Stimulated activated CD4-positive, alpha-beta T cell treated with anti-CD3 and anti-CD28 coated beads, Interleukin-12 subunit alpha, Interleukin-12 subunit beta, amount 100 ng/mL, for 24 hours (primary cell): ENCODE measurements around the gene UBAC2.
"Not testable (repeated sequence)": the region's sequence is repeated elsewhere in the genome, so short reads cannot be mapped to it uniquely, and the experiment has no call there.

Experiments
- DNase-seq, 2 experiments: peaks; one replicate each; pipeline ENCODE4 v3.0.0-alpha.2; 2020; ENCODE audit warnings: low read depth in 2 of 2

UBAC2 gene

DNA sequence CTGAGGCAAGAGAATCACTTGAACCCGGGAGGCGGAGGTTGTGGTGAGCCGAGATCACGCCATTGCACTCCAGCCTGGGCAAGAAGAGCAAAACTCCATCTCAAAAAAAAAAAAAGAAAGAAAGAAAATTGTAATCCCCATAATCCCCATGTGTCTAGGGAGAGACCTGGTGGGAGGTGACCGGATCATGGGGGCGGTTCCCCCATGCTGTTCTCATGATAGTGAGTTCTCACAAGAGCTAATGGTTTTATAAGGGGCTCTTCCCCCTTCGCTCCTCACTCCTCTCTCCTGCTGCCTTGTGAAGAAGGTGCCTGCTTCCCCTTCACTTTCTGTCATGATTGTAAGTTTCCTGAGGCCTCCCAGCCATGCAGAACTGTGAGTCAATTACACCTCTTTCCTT lies 192.7 kb downstream of the UBAC2 start:
- DNase-seq: not testable (repeated sequence)

DNA sequence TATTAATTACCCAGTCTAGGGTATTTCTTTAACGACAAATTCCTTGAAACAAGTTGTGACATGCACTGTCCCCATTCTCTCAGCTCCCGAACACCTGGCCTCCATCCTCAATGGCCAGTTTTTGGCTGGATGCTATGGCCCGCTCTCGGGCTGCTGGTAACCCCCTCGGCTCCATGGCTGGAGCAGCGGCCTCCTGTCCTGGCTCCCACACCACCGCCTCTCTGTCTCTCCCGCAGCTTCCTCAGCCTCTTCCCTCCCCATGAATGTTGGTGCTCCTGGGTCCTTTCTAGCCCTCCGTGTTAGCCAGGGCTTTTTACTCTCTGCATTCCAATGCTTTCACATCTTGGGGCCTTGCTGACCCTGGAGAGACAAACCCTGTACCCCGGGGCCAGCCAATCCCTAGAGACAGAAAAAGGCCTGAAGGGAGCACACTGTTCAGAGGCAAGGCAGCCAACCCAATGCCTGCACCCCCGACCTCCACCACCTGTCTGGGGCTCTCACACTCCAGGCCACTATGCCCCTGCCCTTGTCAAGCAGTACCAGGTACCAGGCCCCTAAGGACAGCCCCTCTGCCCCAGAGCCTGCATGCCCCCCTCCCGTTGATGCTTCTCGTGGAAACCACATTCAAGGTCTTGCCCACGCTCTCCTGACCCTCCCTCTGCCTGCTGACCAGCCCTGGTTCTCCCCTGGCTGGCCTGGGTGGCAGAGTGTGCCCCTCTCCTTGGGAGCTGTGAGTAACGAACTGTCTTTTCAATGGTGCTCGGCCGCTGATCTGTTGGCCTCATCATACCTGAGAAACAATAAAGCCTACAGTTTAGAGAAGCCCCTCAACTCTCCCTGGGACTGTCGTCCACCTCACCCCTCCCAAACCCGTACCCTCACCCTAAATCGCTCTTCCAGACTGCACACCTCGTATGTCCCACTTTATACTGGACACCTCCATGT lies 193.4 kb downstream of the UBAC2 start:
- no peak for DNase-seq

DNA sequence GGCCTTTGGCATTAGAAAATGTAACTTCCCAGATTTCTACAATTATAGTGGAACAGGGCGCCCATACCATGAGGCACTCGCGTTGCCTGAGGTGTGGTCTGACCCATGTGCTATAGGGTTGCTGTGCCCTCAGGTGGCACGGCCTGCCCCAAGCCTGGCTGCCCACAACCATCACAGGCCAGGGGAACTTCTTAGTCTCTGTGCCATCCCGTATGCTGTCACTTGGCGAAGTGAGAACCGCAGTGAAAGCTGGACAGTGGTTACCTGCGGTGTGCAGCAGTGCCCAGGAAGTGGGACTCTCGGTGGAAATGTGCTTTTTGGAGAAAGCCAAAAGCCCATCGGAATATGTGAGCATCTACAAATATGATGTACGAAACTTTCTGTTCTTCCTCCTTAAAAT lies 194.8 kb downstream of the UBAC2 start:
- no peak for DNase-seq

DNA sequence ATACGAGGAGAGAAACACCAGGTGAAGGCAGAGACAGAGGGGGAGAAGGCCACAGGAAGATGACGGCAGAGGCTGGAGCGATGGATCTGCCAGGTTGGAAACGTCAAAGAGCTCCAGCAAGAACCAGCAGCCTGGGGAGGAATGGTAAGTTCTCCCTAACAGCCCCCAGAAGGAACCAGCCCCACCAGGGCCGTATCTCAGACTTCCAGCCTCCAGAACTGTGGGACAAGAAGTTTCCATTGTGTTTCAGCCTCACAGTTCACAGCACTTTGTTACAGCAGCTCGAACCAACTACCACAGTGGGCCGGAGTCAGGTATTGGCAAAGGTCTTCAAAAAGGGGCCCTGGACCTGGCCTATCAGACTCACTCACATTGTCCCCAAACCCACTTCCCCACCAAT lies 195.8 kb downstream of the UBAC2 start:
- no peak for DNase-seq

DNA sequence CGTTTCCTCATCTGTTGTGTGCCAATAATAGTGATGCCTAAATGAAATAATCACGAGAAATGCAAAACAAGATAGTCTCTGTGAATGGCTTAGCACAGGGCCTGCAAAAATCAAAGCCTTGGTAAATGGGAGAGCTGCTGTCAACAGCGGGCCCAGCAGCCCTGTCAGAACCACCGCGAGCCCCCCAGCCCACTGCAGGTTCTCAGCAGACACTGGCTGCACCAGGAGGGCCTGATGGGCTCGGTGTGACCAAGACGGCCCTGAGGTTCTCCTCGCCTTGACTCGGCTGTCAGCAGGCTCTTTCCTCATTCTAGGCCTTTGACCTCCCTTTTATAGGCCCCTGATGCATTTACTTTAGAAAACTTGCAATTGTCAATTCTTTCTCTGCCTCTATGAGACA lies 197.4 kb downstream of the UBAC2 start:
- no peak for DNase-seq

DNA sequence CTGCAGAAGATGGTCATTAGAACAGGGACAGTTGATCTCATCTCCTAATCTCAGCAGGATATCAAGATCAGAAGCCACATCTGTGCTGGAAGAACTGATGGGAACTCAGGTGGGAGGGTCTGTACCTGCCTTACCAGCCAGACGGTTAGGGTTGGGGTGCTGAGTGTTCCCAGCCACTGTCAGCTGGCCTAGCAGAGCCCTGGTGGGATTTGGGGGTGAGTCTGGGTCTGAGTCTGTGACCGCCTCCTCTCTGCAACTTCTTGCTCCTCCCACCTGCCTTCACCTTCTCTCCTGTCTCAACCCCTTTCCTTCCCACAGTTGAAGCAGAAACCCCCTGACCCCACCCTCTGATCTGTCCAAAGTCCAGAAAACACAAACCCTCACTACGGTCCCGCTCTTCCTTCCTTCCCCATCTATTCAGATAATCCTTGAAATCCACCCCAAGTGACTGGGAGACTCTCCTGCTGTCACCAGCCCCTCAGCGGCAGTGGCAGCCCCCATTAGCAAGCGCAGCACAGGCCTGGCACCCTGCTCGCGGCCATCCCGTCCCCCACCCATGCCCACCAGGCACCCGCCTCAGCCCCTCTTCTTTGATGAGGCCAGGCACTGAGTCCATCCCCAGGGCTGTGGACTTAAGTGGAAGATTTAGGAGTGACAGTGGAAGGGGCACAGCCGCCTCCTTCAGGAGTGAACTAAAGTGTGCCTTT lies 198.4 kb downstream of the UBAC2 start:
- no peak for DNase-seq

DNA sequence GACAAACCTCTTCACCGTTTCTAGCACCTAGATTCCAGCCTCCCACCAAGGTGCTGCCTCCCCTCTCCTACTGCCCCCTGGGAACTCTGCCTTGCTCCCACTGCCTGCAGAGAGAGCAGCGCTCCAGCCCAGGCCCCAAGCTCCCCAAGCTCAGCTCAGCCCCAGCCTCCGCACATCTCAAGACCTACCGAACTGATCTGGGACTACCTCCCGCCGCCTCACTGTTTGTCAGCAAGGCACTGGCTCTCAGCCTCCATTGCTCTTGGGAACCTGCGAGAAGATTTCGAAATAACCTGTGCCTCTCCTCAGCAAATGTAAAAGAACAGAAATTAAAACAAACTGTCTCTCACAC lies 198.9 kb downstream of the UBAC2 start:
- no peak for DNase-seq

DNA sequence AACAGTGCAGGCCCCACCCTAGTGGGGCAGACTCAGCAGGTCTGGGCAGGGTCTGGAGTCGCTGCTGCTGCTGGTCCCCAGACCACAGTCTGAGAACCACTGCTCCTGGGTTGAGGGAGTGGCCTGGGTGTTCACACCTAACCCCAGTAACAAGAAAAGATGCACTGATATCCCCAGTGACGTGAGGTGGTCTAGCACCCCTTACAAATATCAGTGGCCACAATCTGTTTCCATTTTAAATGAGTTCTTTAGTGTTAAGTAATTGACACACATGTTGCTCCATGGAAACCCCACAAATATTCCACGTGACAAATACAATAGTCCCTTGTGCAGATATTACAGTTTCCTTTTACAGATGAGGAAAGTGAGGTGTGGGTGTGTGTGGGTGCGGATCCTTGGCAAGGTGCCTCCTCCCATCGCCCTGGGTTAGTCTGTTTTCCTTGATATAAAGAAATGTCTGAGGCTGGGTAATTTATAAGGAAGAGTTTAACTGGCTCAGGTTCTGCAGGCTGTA lies 202.9 kb downstream of the UBAC2 start:
- DNase-seq: no peak

DNA sequence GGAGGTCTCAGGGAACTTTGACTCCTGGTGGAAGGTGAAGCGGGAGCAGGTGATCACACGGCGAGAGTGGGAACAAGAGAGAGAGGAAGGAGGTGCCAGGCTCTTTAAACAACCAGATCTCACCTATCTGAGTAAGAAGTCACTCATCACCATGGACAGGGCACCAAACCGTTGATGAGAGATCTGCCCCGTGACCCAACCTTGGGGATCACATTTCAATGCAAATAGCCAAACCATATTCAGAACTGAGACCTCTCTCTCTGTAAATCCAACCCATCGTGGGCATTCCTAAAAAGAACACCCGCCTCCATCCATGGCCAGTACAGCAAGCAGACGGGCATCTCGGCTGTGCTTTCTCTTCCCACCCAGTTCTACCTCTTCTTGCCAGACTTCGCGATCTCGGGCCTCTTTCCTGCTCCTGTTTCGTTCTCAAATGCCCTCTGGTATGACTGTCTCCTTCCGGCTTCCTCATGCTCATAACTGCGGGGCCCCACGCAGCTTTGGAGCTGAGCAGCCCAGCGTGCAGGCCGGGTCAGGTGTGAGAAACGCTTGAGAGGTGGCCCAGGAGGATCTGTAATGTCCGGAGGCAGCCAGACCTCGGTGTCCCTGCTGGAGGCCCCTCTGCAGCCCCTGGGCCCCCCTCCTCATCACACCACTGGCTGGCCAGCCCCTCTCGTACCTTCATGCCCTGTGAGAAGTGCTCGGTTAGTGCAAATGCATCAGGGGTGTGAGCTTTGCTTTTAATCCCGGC lies 203.5 kb downstream of the UBAC2 start:
- no peak for DNase-seq

DNA sequence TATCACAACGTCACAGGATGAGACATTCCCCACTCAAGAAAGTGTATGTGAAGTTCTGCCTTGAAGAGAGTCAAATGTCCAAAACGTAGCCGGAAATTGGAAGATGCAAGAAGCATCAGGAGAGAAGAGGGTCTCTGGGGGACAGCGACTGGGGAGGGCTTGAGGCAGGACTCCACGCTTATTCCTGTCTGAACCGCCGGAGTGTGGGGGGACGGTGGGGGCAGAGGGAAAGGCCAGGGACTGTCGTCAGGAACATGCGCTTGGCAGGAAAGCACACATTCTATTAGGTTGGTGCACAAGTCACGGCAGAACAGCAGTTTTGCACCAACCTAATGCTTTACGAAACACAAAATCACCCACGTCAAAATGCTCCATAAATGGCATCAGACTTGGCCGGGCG lies 205.3 kb downstream of the UBAC2 start:
- no peak for DNase-seq

DNA sequence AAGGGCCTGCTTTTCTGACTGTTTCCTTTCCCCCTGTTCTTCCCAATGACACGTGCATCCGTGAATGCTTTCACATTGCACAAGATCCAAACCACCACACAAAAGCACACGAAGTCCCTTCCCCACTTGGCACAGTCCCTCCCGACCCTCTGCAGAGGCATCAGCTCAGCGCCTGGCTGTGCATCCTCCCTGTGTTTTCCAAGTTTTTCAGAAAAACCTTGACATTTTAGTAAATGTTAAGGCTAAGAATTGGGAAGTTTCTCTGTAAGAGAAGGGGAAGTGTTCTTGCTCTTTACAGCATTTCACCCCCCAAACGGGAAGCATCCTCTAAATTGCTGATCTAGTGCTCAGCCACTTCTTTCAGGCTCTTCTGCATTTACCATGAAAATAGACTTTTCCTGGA lies 206.1 kb downstream of the UBAC2 start:
- DNase-seq: no peak

DNA sequence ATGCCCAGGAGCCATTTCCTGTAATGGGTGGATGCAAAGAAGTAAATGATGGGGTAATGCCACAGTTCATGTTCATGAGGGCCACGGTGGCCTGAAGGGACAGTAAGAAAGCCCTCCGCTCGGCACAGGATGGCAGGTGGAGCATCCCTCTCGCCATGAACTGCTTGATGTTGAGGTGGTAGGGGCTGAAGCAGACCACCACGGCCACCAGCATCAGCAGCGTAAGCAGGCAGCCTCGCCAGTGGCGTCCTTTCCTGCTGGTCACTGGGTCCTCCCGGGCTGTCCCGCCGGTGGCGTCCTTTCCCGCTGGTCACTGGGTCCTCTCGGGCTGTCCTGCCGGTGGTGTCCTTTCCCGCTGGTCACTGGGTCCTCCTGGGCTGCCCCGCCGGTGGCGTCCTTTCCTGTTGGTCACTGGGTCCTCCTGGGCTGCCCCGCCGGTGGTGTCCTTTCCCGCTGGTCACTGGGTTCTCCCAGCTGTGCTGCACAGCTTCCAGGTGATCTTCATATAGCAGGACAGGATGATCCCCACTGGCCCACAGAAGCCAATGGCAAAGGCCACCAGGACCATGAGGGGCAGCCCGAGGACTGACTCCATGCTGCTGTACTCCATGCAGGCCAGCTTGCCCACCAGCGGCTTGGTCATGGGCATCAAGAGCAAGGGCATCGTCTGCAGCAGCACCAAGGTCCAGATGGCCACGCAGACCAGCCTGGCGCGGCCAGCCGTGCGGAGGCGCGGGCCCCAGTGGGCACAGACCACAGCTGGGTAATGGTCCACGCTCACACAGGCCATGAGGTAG lies 207.4 kb downstream of the UBAC2 start:
- no peak for DNase-seq

DNA sequence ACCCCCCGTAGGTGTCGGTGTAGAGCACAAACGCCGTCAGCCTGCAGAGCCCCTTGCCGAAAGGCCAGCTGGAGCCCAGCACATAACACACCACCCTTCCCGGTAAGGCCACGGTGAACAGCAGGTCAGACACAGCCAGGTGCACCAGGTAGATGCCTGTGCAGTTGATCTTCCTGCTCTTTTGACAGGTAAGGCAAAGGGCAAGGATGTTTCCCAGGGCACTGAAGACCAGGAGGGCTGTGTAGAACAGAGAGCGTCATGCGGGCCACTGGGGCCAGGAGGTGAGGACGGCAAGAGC lies 208.0 kb downstream of the UBAC2 start:
- DNase-seq: no peak

DNA sequence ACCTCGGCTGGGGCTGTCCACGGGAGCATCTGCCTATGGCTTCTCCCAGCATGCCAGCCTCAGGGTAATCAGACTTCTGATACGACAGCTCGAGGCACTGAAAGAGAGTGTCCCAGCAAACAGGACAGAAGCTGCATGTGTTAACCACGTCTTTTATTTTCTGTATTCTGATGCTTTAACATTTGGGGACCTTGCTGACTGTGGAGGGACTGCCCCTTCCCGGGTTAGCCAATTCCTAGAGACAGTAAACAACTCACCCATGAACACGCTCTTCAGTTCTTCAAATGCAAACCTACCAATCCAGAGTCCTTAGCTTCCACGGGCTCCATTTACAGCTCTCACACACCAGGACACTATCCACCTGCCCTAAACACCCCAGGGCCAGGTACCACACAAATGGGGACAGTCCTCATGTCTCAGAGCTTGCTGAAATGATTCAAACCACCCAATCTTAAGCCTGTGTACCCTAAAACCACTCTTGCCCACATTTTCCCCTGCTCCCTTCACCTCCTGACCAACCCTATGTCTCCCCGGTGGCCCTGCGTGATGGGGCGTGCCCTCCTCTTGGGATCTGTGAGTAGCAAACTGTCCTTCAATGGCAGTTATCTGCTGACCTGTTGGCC lies 208.9 kb downstream of the UBAC2 start:
- not testable (repeated sequence) for DNase-seq

DNA sequence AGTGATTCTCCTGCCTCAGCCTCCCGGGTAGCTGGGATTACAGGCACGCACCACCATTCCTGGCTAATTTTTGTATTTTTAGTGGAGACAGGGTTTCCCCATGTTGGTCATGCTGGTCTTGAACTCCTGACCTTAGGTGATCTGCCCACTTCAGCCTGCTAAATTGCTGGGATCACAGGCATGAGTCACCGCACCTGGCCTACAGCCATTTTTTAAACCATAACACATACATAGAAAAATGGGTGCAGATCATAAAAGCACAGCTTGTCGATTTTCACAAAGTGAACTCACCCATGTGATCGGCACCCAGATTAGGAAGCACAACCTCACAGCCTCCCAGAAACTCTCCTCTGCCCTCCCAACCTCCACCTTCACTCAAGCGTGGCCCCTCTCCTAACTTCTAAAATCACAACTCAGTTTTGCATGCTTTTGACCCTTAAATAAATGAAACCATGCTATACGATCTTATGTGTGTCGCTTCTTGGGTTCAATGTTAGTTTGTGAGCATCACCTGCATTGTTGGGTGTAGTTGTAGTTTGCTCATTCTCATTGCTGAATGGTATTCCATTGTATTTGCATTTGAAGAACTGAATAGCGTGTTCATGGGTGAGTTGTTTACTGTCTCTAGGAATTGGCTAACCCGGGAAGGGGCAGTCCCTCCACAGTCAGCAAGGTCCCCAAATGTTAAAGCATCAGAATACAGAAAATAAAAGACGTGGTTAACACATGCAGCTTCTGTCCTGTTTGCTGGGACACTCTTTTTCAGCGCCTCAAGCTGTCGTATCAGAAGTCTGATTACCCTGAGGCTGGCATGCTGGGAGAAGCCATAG lies 210.2 kb downstream of the UBAC2 start:
- DNase-seq: not testable (repeated sequence)

DNA sequence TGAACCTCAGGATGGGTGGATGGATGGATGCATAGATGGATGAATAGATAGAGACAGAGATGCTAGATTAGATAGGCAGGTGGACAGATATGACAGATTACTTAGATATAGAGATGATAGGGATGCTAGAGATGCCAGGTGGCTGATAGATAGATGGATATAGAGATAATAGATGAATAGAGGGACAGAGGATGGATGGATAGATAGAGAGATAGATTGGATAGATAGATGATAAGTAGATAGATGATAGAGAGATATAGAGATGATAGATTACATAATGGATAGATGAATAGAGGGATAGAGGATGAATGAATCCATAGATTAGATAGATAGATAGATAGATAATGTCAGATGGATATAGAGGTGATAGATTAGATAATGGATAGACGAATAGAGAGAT lies 212.2 kb downstream of the UBAC2 start:
- no peak for DNase-seq

DNA sequence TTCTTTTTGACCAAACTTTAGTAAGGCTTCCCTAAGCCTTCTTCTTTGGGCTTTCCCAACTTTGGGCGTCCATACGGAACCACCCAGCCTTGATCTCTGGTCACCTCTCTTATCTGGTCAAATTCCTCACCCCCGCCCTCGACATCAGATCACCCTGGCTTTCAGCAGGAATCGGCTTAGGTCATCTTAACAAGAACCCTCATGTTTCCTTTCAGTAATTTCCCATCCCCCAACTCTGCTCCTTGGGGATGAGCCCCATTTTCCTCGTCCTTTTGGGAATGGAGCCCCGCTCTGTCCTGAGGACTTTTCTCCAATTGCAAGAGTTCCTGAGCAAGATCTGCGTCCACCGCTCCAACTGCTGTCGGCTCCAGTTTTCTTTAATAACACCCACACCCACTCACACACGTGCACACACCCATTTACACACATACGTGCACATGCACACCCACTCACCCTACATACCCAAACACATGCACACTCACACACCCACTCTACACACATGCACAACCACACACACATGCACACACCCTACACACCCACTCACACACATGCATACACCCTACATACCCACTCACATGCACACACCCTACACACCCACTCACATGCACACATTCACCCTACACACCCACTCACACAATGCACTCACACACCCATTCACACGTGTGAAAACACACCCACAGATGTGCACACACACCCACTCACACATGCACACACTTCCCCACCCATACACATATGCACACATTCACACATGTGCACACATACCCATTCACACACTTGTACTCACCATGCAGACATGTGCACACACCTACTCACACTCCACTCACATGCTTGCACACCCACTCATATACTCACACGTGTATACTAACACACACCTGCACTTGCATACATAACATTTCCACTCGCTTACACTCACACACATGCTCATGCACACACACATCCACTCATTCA lies 213.7 kb downstream of the UBAC2 start:
- no peak for DNase-seq

DNA sequence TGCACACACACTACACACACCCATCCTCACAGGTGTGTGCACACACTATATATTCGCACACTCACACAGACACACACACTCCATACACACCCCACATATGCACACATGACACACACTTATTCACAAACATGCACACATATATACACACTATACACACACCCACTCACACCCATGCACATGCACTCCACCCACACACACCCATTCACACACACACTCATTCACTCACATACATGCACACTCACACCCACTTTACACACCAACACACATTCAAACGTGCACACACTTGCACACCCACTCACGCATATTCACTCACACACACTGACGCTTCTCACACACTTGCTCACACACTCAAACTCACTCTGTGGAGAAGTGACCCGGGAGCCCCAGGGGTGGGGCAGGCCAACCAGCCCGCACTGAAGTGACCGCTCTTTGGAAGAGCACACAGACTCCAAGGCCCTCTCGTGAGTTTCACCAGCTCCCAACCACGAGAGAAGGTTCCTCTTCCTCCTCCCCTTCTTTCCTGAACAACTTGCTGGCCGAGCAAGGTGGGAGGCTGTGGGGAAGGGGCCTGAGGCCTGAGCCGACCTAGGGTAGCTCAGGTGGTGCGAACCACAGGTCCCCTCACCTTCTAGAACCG lies 214.5 kb downstream of the UBAC2 start:
- DNase-seq: no peak
